T47D (cell line): ENCODE results near the gene STXBP1.

ENCODE experiments used
- DNase-seq, 2 experiments: peaks; one replicate each; pipeline versions ENCODE4 v3.0.0 to v3.0.0-alpha.2; 2011 to 2012; ENCODE audit warnings: low read depth in 1 of 2, low spot score in 1 of 2
- JUND ChIP-seq: IDR thresholded peaks from 2 replicates; pipeline ENCODE4 v1.6.1; 2012; ENCODE audit warnings: low read depth
- in situ Hi-C: cut with HindIII; loops from 2 replicates; pipeline ENCODE4 v1.10.0; 2016; ENCODE audit warnings: low sequenced_read_pairs, low pct_unique_long_range_greater_than_20kb

STXBP1 gene

GRCh38 chr9:127741831-127742434 is 129.9 kb downstream of the STXBP1 start:
- DNase-seq, result no peak
- no peak for TF ChIP-seq JUND
- in situ Hi-C loops, result no loop called here
